SK-MEL-5 (cell line): ENCODE results near the gene STAT6. TPM values are rescaled to one million over a fixed set of nuclear protein-coding genes. Genes with fewer than 3 reads are reported as not detected.

Source experiments
- DNase-seq: peaks from one replicate; pipeline ENCODE4 v3.0.0-alpha.2; 2016; ENCODE audit warnings: low read depth, low spot score
- in situ Hi-C: cut with HindIII; loops from 2 replicates; pipeline ENCODE4 v1.10.0; 2016; ENCODE audit warnings: low sequenced_read_pairs, high pct_unique_total_duplicates, low pct_unique_long_range_greater_than_20kb
- total RNA-seq: library from RNA; depleted of rRNA; stranded (reverse); fragments of >200 nt; shearing (Covaris generic); gene quantifications from 2 replicates; pipeline ENCODE4 v1.2.3, GENCODE V29; 2014

Gene STAT6
- total RNA-seq, 1 experiment from 2014 or later: 39.6 TPM

GRCh38 chr12:57094208-57095160 is 16.7 kb downstream of the STAT6 start:
- in situ Hi-C loops: no loop called here
- no peak for DNase-seq

DNA sequence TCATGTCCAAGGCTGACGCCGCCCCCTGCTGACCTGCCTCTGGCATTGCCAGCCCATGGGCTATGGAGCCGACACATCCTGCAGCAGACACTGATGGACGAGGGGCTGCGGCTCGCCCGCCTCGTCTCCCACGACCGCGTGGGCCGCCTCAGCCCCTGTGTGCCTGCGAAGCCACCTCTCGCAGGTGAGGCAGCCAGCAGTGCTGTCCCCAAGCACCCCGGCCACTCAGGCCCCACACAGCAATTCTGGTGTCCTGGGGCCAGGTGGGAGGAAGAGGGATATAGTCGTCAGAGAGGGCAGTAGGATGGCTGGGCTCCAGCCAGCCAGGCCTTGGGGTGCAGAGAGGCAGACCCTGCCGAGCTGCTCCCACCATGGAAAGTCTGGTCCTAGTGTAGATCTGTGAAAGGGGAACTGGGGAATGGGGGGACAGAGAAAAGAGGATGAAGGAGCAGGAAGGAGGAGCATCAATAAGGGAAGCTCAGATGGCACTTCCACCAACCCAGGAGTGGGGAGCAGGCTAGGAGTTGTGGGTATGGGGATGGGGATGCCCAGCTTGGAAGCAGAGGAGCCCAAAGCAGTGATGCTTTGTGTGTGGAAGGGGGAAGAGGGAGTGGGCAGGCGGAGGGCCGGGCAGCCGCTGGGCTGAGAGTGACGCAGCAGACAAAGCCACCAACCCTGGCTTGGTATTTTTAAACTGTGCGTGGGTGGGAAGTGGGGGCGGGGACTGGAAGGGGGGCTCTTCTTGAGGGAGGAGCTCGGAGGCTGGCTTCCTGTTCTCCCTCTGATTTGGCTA is 17.6 kb downstream of the STAT6 start:
- in situ Hi-C loops: no loop called here
- peak; percentile 62 for DNase-seq

DNA sequence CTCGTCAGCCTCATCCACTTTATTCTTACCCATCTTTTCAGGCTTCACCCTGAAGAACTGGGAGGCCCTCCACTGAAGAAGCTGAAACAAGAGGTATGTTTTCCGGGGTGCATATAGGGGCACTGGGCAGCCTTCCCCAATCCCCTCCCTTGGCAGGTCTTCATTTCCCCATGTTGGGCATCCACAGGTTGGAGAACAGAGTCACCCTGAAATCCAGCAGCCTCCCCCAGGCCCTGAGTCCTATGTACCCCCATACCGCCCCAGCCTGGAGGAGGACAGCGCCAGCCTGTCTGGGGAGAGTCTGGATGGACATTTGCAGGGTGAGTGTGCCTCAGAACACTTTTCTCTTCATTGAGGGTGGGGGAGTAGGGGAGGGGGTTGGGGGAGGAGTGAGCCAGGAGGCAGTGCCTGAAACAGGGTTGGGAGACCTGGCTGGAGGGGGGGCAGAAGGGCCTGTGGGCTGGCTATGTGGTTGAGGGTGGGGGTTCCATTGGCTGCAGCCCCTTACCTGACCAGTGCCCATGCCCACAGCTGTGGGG is 18.2 kb downstream of the STAT6 start:
- in situ Hi-C loops: no loop called here

GRCh38 chr12:57092529-57092862 is 18.7 kb downstream of the STAT6 start:
- no peak for DNase-seq
- in situ Hi-C loops: no loop called here

More for the DNA sequence above, 18.2 kb downstream of the STAT6 start:
- no peak for DNase-seq

DNA sequence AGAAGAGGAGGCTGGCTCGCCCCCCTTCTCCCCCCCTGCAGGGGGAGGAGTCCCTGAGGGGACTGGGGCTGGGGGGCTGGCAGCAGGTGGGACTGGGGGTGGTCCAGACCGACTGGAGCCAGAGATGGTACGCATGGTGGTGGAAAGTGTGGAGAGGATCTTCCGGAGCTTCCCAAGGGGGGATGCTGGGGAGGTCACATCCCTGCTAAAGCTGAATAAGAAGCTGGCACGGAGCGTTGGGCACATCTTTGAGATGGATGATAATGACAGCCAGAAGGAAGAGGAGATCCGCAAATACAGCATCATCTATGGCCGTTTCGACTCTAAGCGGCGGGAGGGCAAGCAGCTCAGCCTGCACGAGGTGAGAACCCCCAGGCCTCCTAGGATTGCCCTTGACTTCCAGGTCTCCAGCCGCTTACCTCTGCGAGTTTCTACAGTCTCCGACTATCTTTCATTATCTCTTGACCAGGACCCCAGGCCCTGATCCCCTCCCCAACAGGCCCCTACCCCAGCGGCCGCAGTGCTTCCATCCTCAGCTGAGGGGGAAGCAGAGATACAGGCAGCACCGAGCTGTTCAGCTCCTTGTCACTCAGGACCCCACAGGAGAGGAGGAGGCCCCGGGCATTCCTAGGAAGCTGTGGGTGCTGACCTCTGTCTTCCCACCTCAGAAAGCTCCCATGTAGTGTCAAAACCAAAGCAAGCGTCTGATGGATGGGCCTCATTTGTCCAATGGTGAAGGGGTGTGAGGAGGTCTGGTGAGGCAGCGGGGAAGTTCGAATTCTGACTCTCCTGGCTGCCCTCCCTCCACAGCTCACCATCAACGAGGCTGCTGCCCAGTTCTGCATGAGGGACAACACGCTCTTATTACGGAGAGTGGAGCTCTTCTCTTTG is 19.3 kb downstream of the STAT6 start:
- in situ Hi-C loops: no loop called here
- no peak for DNase-seq

GRCh38 chr12:57090924-57091637 is 20.1 kb downstream of the STAT6 start:
- in situ Hi-C loops: no loop called here
- peak; percentile 16 for DNase-seq

GRCh38 chr12:57090490-57090889 is 20.7 kb downstream of the STAT6 start:
- DNase-seq: no peak
- in situ Hi-C loops: no loop called here

- DNase-seq: peak; percentile 56
- in situ Hi-C loops: no loop called here
Observed at GRCh38 chr12:57089271-57090245, 21.6 kb downstream of the STAT6 start.

GRCh38 chr12:57088354-57089270 is 22.6 kb downstream of the STAT6 start, which contains the start of gene NAB2:
TSS of gene NAB2 (plus strand) at chr12:57089114. CDS start at chr12:57089272, 158 bp downstream.
- DNase-seq: peak; percentile 94
- in situ Hi-C loops: no loop called here

DNA sequence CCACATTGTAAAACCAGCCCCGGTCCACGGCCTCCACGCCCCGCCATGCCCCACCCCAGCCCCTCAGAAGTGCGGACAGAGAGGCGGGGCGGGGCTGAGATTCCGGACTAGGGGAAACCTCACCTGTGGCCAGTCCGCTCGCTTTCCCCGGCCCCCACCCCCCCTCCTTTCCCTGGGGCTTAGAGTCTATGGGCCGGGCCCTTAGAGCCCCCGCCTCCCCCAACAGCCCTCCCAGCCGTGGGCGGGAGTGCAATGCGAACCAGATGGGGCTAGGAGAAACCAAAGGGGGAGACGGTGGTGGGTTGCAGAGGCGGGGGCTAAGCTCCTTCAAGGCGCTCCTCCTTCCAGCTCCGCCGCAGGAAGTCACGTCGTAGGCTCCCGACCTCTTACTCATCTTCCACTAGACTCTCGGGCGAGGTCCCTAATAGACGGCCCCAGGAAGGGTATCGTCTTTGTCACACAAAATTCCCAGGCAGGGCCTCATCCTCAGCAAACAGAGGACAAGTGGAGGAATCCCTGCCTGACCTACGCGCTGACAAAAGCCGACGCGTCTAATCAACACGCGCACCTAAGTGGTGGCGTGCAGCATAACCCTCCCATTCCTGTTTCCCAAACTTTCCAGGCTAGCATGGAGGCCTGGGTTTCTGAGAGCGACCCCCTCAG is 23.3 kb downstream of the STAT6 start:
- peak; percentile 93 for DNase-seq
- in situ Hi-C loops: no loop called here

- peak; percentile 91 for DNase-seq
- in situ Hi-C loops: no loop called here
Observed at GRCh38 chr12:57087010-57087690, 24.0 kb downstream of the STAT6 start.

- in situ Hi-C loops: no loop called here
- DNase-seq: peak; percentile 61
Observed at GRCh38 chr12:57086493-57087009, 24.6 kb downstream of the STAT6 start.

GRCh38 chr12:57085999-57086492 is 25.1 kb downstream of the STAT6 start:
- in situ Hi-C loops: no loop called here
- peak; percentile 59 for DNase-seq
